Lower lobe of right lung (tissue), 2 donors: ENCODE data around the gene PTPRD. TPM values are rescaled to one million over a fixed set of nuclear protein-coding genes. Genes with fewer than 3 reads are reported as not detected.

Experiments used
- ATAC-seq, 2 donors: fragments of 200-7000 bp; cut with Tn5 transposase; one replicate each; pipeline ENCODE4 v1.9.1; 2020 to 2022; ENCODE audit warnings: mild to moderate bottlenecking in 2 of 2, moderate library complexity in 2 of 2
- DNase-seq: peaks from one replicate; pipeline ENCODE4 v3.0.0-alpha.2; 2020
- H3K27ac ChIP-seq: fragments of 200-600 bp; one replicate; pipeline ENCODE4 v1.8.0; 2022
- H3K27me3 ChIP-seq: fragments of 200-600 bp; one replicate; pipeline ENCODE4 v1.8.0; 2022; ENCODE audit warnings: low read depth
- H3K36me3 ChIP-seq: fragments of 200-600 bp; one replicate; pipeline ENCODE4 v1.8.0; 2022; ENCODE audit warnings: mild to moderate bottlenecking
- H3K4me1 ChIP-seq: fragments of 200-600 bp; one replicate; pipeline ENCODE4 v1.8.0; 2022
- H3K4me3 ChIP-seq: fragments of 200-600 bp; one replicate; pipeline ENCODE4 v1.8.0; 2022; ENCODE audit warnings: mild to moderate bottlenecking
- H3K9me3 ChIP-seq: fragments of 200-600 bp; one replicate; pipeline ENCODE4 v1.8.0; 2022
- intact Hi-C: fragments of 100-400 bp; cut with DNase I; formaldehyde crosslinking; loops from one replicate; pipeline ENCODE4 v1.11.0; 2022
- total RNA-seq: library from RNA; stranded (reverse); fragmentation: NEBNext Ultra II Directional; extraction: Animal tissue kit (Norgen Biotek cat#: 25700); gene quantifications from one replicate; pipeline ENCODE4 v1.2.1, GENCODE V29; 2021
- TF ChIP-seq, protein P1 (sequence below): fragments of 200-600 bp; IDR thresholded peaks from one replicate; pipeline ENCODE4 v1.8.0; 2022; ENCODE audit warnings: antibody characterized with exemption, mild to moderate bottlenecking
- donor health status: DM: no; HTN: yes; CAD: no; lungs with severe emphysema.

Gene PTPRD
- total RNA-seq, 1 donor from 2014 or later = 17.2 TPM

GRCh38 chr9:8474937-8475336 lies 2137.9 kb downstream of the PTPRD start:
- no peaks in the 10 kb centered on the region for H3K27me3 ChIP-seq
- H3K9me3 ChIP-seq = no peaks in the 10 kb centered on the region
- no peak for ATAC-seq
- DNase-seq = no peak
- H3K4me3 ChIP-seq = no peak overlapping the region
- TF ChIP-seq, protein P1, sequence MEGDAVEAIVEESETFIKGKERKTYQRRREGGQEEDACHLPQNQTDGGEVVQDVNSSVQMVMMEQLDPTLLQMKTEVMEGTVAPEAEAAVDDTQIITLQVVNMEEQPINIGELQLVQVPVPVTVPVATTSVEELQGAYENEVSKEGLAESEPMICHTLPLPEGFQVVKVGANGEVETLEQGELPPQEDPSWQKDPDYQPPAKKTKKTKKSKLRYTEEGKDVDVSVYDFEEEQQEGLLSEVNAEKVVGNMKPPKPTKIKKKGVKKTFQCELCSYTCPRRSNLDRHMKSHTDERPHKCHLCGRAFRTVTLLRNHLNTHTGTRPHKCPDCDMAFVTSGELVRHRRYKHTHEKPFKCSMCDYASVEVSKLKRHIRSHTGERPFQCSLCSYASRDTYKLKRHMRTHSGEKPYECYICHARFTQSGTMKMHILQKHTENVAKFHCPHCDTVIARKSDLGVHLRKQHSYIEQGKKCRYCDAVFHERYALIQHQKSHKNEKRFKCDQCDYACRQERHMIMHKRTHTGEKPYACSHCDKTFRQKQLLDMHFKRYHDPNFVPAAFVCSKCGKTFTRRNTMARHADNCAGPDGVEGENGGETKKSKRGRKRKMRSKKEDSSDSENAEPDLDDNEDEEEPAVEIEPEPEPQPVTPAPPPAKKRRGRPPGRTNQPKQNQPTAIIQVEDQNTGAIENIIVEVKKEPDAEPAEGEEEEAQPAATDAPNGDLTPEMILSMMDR = no peak
- H3K36me3 ChIP-seq = no peaks in the 10 kb centered on the region
- intact Hi-C loops = no loop called here
- no peaks in the 10 kb centered on the region for H3K4me1 ChIP-seq
- H3K27ac ChIP-seq = no peak overlapping the region

DNA sequence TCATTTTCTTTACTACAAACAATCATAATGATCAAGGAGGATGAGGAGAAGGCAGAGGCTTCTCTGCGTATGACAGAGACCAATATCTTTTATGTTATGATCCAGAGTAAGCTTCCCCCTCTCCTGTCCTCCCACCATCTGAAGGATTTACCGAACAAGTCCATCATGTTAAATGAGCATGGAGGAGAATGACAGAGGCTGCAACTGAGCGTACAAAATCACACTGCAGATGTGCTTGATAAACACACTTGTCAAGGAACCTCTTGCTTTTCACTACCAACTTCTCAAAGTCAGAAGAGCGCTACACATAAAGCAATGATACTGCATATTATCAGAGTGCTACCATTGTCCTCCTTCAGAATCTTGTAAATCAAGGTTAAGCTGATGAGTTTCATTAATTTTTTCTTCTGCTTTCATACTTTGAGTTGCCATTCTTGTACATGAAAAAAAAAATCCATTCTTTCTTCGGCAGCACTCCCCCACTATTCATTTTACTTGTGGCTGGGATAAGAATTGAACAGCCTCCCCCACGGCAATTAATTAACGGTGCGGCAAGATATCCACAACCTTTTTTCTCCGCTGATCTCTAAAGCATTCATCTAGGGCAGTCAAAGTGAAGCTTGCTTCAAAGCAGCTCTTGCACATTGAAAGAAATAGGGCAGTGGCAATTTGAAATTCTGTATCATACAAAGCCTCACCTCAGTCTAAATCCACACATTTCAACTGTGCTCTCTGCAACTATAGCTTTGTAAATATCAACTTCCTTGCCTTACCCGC lies 2139.4 kb downstream of the PTPRD start:
- no peaks in the 10 kb centered on the region for H3K27me3 ChIP-seq
- DNase-seq (no peak), ATAC-seq (no peak)
- intact Hi-C loops = no loop called here
- H3K27ac ChIP-seq = no peak overlapping the region
- no peaks in the 10 kb centered on the region for H3K36me3 ChIP-seq
- no peak overlapping the region for H3K4me3 ChIP-seq
- no peaks in the 10 kb centered on the region for H3K4me1 ChIP-seq
- no peaks in the 10 kb centered on the region for H3K9me3 ChIP-seq
- TF ChIP-seq, protein P1 = no peak

DNA sequence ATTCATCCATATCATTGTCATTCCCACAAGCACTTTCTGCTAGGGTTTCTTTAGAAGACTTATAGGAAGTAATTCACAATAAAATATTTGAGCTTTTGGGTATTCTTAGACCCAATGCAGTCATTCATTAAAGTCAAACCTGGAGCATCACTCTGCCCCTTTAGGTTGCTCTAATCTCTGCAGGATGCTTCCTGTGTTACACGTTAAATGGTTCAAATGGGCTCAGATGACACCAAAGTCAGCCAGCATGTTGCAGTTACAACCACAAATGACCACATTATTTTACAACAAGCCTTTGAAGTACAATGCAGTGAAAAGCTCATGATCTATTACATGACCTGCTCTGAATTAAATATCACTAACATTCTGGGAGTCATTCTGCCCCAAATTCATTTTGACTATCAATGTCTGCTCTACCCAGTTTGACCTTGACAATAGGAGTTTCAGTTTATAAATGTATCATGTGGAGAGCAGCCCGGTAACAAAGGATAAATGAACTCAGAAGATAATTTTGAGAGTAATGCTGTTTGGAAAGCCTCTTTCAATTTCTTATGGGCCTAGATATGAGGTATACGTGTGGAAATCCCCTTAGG lies 2144.7 kb downstream of the PTPRD start:
- DNase-seq = no peak
- intact Hi-C loops = no loop called here
- H3K4me1 ChIP-seq = no peaks in the 10 kb centered on the region

GRCh38 chr9:8457816-8458215 lies 2155.0 kb downstream of the PTPRD start:
- H3K9me3 ChIP-seq = no peaks in the 10 kb centered on the region
- TF ChIP-seq, protein P1 = no peak
- no peak overlapping the region for H3K4me3 ChIP-seq
- no peak overlapping the region for H3K27ac ChIP-seq
- no peaks in the 10 kb centered on the region for H3K27me3 ChIP-seq
- DNase-seq = no peak
- intact Hi-C loops = no loop called here
- no peak for ATAC-seq
- no peaks in the 10 kb centered on the region for H3K36me3 ChIP-seq
- no peaks in the 10 kb centered on the region for H3K4me1 ChIP-seq

More for the DNA sequence above, 2144.7 kb downstream of the PTPRD start:
- Histone ChIP-seq H3K9me3 (no peaks in the 10 kb centered on the region), H3K27me3 (no peaks in the 10 kb centered on the region), H3K4me3 (no peak overlapping the region), H3K36me3 (no peaks in the 10 kb centered on the region), H3K27ac (no peak overlapping the region)
- no peak for ATAC-seq
- TF ChIP-seq, protein P1 = no peak

- no peaks in the 10 kb centered on the region for H3K27me3 ChIP-seq
- intact Hi-C loops = no loop called here
- DNase-seq (no peak), ATAC-seq (no peak)
- TF ChIP-seq, protein P1 = no peak
- H3K4me3 ChIP-seq = no peak overlapping the region
- no peak overlapping the region for H3K27ac ChIP-seq
- no peaks in the 10 kb centered on the region for H3K36me3 ChIP-seq
- H3K4me1 ChIP-seq = no peaks in the 10 kb centered on the region
- H3K9me3 ChIP-seq = no peaks in the 10 kb centered on the region
Measured at GRCh38 chr9:8457055-8457454, 2155.7 kb downstream of the PTPRD start.
